ENCODE data around the gene SARDH.

- TF ChIP-seq CTCF (conservative IDR thresholded peaks at IDR 0.05) = peak; percentile 99
- TF ChIP-seq EZH2 (IDR thresholded peaks at IDR 0.05; ENCODE audit: low read depth) = no peak
Measured at GRCh38 chr9:133742849-133743444, 4.8 kb upstream of the SARDH start.

Data from PC-9 (cell line).